RWPE2 (cell line): Measurements from ENCODE around the gene LONP1.
"Not testable (repeated sequence)": the region's sequence is repeated elsewhere in the genome, so short reads cannot be mapped to it uniquely, and the experiment has no call there.

Source experiments
- ATAC-seq: fragments of 200-7000 bp; cut with Tn5 transposase; 3 replicates; pipeline ENCODE4 v1.9.1; 2021; ENCODE audit warnings: low read depth
- DNase-seq: peaks from one replicate; pipeline ENCODE4 v3.0.0-alpha.2; 2020; ENCODE audit warnings: low spot score
- H3K27ac ChIP-seq: fragments of 450-650 bp; 2 replicates; pipeline ENCODE4 v1.5.1; 2017; ENCODE audit warnings: mild to moderate bottlenecking; ENCODE audit not compliant: poor library complexity, severe bottlenecking
- H3K27me3 ChIP-seq: fragments of 250-450 bp; sonication (Bioruptor Pico); 2 replicates; pipeline ENCODE4 v1.5.1; 2021; ENCODE audit warnings: mild to moderate bottlenecking, moderate library complexity; ENCODE audit not compliant: insufficient read depth, poor library complexity, severe bottlenecking
- H3K36me3 ChIP-seq: fragments of 250-450 bp; sonication (Bioruptor Pico); 2 replicates; pipeline ENCODE4 v1.5.1; 2020; ENCODE audit warnings: low read depth, mild to moderate bottlenecking, moderate library complexity
- H3K4me1 ChIP-seq: fragments of 250-450 bp; sonication (Bioruptor Pico); 2 replicates; pipeline ENCODE4 v1.5.1; 2021; ENCODE audit warnings: mild to moderate bottlenecking, moderate library complexity; ENCODE audit not compliant: insufficient read depth, poor library complexity, severe bottlenecking
- H3K4me3 ChIP-seq: fragments of 250-450 bp; sonication (Bioruptor Pico); 2 replicates; pipeline ENCODE4 v1.5.1; 2021; ENCODE audit warnings: mild to moderate bottlenecking, moderate library complexity; ENCODE audit not compliant: severe bottlenecking
- H3K9me3 ChIP-seq: fragments of 250-450 bp; sonication (Bioruptor Pico); 2 replicates; pipeline ENCODE4 v1.5.1; 2021; ENCODE audit warnings: mild to moderate bottlenecking, moderate library complexity; ENCODE audit not compliant: severe bottlenecking
- CTCF ChIP-seq: fragments of 450-650 bp; IDR thresholded peaks from one replicate; pipeline ENCODE4 v1.5.1; 2017; ENCODE audit warnings: mild to moderate bottlenecking, moderate library complexity; ENCODE audit not compliant: poor library complexity, severe bottlenecking

The LONP1 gene

DNA sequence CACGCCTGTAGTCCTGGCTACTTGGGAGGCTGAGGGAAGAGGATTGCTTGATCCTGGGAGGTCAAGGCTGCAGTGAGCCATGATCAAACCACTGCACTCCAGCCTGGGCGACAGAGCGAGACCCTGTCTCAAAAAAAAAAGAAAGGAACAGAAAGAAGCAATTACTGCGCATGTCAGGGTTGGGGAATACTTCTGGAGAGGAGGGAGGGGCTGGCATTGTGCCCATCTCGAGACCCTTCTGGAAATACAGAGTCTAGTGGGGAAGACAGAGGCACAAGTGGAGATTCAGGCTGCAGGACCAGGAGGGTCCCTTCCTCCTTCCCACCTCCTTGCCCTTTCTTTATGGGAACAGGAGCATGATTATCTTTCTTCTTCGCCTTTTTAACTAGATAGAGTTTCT is 33.8 kb upstream of the LONP1 start:
- H3K36me3 ChIP-seq: no peaks in the 10 kb centered on the region
- no peak overlapping the region for H3K4me3 ChIP-seq
- no peak for ATAC-seq
- no peak for TF ChIP-seq CTCF
- H3K27ac ChIP-seq: no peak overlapping the region
- no peak for DNase-seq
- H3K4me1 ChIP-seq: no peaks in the 10 kb centered on the region
- no peaks in the 10 kb centered on the region for H3K9me3 ChIP-seq
- no peaks in the 10 kb centered on the region for H3K27me3 ChIP-seq

- no peak for TF ChIP-seq CTCF
- Histone ChIP-seq H3K4me3 (no peak overlapping the region), H3K27me3 (no peaks in the 10 kb centered on the region), H3K27ac (no peak overlapping the region), H3K9me3 (no peaks in the 10 kb centered on the region), H3K4me1 (no peaks in the 10 kb centered on the region), H3K36me3 (no peaks in the 10 kb centered on the region)
- ATAC-seq (no peak), DNase-seq (no peak)
Observed at GRCh38 chr19:5751709-5752108, 31.8 kb upstream of the LONP1 start.

DNA sequence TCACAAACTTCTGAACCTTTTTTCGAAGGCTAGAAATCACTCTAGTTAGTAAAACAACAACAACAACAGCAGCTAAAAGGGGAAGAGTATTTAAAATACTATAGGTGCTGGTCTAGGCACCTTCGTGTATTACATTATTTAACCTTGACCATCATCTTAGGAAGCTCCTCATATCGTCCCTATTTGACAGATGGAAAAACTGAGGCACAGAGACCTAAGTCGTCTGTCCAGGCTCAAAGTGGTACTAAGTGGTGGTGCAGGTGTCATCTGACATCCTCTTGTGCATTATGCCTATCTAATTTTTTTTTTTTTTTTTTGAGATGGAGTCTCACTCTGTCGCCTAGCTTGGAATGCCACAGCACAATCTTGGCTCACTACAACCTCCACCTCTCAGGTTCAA is 29.6 kb upstream of the LONP1 start:
- DNase-seq (no peak), ATAC-seq (no peak)
- Histone ChIP-seq H3K36me3 (no peaks in the 10 kb centered on the region), H3K4me1 (no peaks in the 10 kb centered on the region), H3K4me3 (no peak overlapping the region), H3K27me3 (no peaks in the 10 kb centered on the region), H3K27ac (no peak overlapping the region), H3K9me3 (no peaks in the 10 kb centered on the region)
- no peak for TF ChIP-seq CTCF

DNA sequence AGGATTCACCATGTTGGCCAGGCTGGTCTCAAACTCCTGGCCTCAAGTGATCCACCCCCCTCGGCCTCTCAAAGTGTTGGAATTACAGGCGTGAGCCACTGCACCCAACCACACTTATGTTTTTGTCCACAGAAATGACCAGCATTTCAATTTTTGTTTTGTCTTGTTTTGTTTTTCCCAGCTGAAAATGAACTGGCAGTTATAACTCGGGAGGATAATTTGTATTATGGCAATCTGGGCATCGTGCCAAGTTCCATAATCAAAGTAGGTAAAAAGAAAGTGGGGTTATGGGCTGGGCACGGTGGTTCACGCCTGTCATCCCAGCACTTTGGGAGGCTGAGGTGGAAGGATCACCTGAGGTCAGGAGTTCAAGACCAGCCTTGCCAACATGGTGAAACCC is 29.0 kb upstream of the LONP1 start:
- DNase-seq, H3K4me3 ChIP-seq, H3K4me1 ChIP-seq, H3K36me3 ChIP-seq, H3K9me3 ChIP-seq, H3K27me3 ChIP-seq, H3K27ac ChIP-seq, ATAC-seq: not testable (repeated sequence)

GRCh38 chr19:5744999-5745398 is 25.1 kb upstream of the LONP1 start:
- not testable (repeated sequence) for H3K27ac ChIP-seq, H3K27me3 ChIP-seq, H3K4me1 ChIP-seq, H3K9me3 ChIP-seq, ATAC-seq, H3K36me3 ChIP-seq, H3K4me3 ChIP-seq, DNase-seq

- Histone ChIP-seq H3K36me3 (no peaks in the 10 kb centered on the region), H3K27ac (no peak overlapping the region), H3K4me1 (no peaks in the 10 kb centered on the region), H3K4me3 (no peak overlapping the region), H3K27me3 (no peaks in the 10 kb centered on the region), H3K9me3 (no peaks in the 10 kb centered on the region)
- TF ChIP-seq CTCF: no peak
- DNase-seq: no peak
- ATAC-seq: no peak
Observed at GRCh38 chr19:5743630-5744029, 23.7 kb upstream of the LONP1 start.
